Stimulated activated CD8-positive, alpha-beta memory T cell treated with anti-CD3 and anti-CD28 coated beads, Interleukin-4, amount 100 ng/mL, for 4 hours (primary cell): ENCODE measurements around the gene DCAF15.
"Not testable (repeated sequence)": the region's sequence is repeated elsewhere in the genome, so short reads cannot be mapped to it uniquely, and the experiment has no call there.

ENCODE experiments used
- DNase-seq, 2 donors: peaks; one replicate each; pipeline ENCODE4 v3.0.0-alpha.2; 2020; ENCODE audit warnings: low read depth in 2 of 2, low spot score in 1 of 2

Gene DCAF15

GRCh38 chr19:13959141-13959961 is 7.0 kb downstream of the DCAF15 start:
- no peak for DNase-seq

DNA sequence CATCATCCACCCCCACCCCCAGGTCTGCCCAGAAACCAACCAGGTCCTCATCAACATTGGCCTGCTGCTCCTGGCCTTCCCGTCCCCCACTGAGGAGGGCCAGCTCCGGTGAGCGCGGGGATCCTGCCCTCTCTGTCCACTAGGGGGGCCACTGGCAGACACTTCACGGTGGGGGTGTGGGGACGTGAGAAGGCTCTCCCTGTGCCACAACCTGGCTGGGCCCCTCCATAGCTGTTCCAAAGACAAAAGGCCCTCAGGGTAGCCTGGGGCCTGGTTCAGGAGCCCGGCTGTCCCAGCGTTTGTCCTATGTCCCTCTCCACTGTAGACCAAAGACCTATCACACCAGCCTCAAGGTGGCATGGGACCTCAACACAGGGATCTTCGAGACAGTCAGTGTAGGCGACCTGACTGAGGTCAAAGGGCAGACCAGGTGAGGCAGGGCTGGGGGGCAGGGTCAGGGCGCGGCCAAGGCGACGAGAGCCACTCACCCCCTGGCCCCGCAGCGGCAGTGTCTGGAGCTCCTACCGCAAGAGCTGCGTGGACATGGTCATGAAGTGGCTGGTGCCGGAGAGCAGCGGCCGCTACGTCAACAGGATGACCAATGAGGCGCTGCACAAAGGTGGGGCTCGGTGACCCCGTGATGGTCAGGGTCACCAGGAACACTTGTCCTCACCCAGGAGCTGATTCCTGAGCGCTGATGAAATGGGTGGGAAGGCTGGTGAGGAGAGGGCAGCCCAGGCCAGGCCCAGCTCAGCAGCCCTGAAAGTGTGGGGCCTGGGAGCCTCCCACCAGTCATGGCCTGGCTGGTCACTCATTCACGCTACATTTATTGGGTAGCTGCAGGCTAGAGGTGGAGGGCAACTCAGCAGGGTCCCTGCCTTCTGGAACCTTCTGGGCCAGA is 7.9 kb downstream of the DCAF15 start:
- no peak for DNase-seq

- no peak for DNase-seq
Measured at GRCh38 chr19:13960863-13961784, 8.8 kb downstream of the DCAF15 start.

DNA sequence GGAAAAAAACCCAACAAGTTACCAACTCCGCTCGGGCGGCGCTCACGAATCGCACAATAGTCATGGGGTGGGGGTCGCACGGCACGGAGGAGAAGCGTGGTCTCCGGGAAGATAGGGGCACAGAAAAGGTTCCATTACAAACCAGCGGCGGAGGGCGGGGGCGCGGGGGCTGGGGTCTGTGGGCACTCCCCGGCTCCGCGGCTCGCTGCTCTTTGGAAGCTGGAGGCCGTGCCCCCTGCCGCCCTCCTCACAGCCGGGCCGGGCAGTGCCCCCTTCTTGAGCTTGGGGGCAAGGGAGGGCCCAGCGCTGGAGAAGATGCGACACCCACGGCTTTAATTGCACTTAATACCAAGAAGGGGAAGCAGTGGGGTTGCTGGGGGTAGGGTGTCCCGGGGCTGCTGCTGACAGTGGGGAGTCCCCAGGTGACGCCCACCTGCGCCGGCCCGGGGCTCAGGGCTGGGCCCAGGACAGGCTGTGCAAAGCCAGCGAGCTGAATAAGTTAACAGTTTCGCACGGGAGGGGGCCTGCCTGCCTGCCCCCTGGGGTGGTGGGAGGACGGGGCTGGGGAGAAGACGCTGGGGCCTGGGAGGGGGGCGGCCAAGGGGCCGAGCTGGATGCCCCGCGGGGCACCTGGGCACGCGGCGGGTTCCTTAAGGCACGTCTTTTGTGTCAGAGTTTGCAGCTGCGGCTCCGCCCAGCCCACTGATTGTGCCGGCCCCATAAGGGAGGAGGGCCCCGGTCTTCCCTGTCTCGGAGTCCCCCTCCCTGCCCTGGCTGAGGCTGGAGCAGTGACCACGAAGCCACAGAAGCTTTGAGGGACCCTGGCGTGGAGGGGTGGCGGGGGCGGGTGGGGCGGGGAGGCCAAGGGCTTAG is 9.8 kb downstream of the DCAF15 start:
- DNase-seq = no peak

- no peak for DNase-seq
Measured at GRCh38 chr19:13962699-13963602, 10.6 kb downstream of the DCAF15 start.

GRCh38 chr19:13963603-13964105 is 11.3 kb downstream of the DCAF15 start:
- no peak for DNase-seq

GRCh38 chr19:13964776-13965175 is 12.5 kb downstream of the DCAF15 start:
- DNase-seq = no peak

DNA sequence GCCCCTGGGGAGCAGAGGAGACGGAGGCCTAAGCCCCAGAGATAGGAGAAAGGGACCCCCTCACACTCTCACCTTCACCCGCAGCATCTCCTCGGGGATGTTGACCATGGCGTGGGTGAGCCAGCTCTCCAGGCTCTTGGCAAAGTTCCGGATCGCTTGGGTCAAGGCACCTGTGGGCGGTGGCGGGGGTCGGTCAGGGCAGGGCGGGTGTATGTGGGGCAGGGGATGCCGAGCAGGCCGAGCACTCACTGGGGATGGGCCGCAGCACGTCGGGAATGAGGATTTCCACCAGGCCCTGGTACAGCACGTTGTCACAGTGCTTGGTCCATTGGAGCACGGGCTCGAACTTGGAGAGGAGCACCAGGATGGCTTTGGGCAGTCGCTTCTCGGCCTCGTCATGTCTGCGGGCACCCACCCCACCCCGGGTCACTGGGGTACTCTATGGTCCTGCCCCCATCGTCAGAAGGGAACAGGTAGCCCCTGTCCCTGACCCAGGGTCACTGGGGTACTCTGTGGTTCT is 13.1 kb downstream of the DCAF15 start:
- no peak for DNase-seq

GRCh38 chr19:13965926-13966683 is 13.8 kb downstream of the DCAF15 start:
- DNase-seq = no peak

GRCh38 chr19:13966684-13967128 is 14.4 kb downstream of the DCAF15 start:
- DNase-seq = no peak

DNA sequence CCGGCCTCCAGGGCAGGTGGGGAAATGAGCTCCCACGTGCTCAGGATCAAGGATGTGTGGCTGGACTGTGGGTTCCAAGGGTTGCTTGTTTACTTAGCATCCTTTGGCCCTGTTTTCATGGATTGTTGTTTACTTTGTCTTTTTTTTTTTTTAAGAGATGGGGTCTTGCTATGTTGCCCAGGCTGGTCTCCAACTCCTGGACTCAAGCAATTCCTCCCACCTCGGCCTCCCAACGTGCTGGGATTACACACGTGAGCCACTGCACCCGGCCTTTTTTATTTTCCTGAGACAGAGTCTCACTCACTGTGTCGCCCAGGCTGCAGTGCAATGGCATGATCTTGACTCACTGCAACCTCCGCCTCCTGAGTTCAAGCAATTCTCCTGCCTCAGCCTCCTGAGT is 14.9 kb downstream of the DCAF15 start:
- DNase-seq = not testable (repeated sequence)

- DNase-seq = no peak
Measured at GRCh38 chr19:13968383-13968935, 16.1 kb downstream of the DCAF15 start.

GRCh38 chr19:13968999-13969398 is 16.7 kb downstream of the DCAF15 start:
- DNase-seq = no peak

DNA sequence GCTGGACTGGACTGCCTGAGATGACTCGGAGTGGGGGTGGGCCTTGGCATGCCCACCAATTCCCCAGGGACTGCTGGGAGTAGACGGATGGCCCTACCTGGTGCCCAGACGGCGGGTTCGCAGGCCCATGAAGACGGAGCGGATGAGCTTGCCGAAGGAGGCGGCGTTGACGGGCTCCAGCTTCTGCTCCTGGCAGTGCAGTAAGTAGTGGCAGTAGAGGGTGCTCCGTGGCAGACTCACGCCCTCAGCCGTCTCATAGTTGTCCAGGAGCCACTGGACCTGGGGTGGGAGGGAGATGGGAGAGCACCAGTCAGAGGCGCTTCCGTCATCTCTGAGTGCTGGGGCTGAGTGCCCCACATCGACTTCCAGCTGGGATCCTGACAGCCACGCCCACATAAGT is 17.6 kb downstream of the DCAF15 start:
- DNase-seq = no peak

DNA sequence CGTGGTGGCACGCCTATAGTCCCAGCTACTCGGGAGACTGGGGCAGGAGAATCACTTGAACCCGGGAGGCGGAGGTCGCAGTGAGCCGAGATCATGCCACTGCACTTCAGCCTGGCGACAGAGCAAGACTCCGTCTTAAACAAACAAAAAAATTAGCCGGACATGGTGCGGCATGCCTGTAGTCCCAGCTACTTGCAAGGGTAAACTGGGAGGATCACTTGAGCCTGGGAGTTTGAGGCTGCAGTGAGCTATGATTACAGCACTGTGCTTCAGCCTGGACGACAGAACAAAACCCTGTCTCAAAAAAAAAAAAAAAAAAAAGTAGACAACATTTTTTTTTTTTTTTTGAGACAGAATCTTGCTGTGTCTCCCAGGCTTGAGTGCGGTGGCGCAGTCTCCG is 19.6 kb downstream of the DCAF15 start:
- not testable (repeated sequence) for DNase-seq

DNA sequence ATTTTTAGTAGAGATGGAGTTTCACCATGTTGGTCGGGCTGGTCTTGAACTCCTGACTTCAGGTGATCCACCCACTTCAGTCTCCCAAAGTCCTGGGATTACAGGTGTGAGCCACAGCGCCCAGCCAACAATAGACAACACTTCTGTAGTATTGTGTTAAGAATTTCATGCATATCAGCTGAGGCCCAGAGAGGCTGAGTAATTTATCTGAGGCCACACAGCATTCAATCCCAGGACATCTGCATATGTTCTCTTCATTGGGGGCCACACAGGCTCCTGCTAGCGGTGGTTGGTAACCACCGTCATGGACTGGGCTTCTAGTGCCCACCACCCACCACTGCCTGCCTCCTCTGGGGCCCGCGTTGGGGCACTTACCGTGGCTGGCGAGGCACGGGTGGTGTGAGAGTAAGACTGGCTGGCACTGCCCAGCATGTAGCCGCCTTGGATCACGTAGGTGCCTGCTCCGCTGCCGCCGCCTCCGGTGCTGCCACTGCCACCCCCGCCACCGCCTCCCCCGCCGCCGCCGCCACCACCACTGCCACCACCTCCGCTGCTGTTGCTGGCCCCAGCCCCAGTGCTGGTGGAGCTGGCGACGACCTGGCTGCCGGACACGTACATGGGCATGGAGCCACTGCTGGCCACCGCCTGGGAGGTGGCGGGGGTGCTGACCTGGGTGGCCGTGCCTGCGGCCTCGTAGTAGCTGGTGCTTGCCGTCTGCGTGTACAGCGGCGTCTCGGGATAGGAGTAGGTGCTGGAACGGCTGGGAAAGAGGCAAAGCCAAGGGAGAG is 20.3 kb downstream of the DCAF15 start:
- DNase-seq = no peak

DNA sequence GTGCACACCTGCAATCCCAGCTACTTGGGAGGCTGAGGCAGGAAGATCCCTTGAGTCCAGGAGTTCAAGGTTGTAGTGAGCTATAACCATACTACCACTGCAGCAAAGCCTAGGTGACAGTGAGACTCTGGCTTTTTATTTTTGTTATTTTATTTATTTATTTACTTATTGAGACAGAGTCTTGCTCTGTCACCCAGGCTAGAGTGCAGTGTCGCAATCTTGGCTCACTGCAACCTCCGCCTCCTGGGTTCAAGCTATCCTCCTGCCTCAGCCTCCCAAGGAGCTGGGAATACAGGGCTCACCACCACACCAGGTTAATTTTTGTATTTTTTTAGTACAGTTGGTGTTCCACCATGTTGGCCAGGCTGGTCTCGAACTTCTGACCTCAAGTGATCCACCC is 21.2 kb downstream of the DCAF15 start:
- not testable (repeated sequence) for DNase-seq
